ENCODE measurements around the gene ARPC1A. TPM values are rescaled to one million over a fixed set of nuclear protein-coding genes. Genes with fewer than 3 reads are reported as not detected.

Gene ARPC1A
- total and polyA plus RNA-seq, 2 of the 8 experiments (the other 6 are each of a cell fraction or from before 2014, with no cell fraction given), result 123 to 155 TPM

- Histone ChIP-seq H2AFZ (ENCODE audit: low read length) (no peak overlapping the region), H3K27me3 (replicated peaks in 1 of 4; ENCODE audit: control insufficient read depth in 3 of 4, extremely low read depth in 1 of 4, insufficient read depth in 3 of 4, low read length in 3 of 4) (no peaks in the 10 kb centered on the region), H3K4ac (replicated peaks; ENCODE audit: insufficient read length, low read depth, low read length) (no peak overlapping the region), H2BK15ac (ENCODE audit: low read length) (no peak overlapping the region), H2BK20ac (ENCODE audit: low read length) (no peak overlapping the region), H3K79me1 (ENCODE audit: low read depth, low read length) (no peaks in the 10 kb centered on the region), H3K56ac (replicated peaks; ENCODE audit: insufficient read length, low read depth, low read length) (no peak overlapping the region), H4K20me1 (replicated peaks in 1 of 2; ENCODE audit: control insufficient read depth in 1 of 2, insufficient read depth in 2 of 2, low read length in 2 of 2) (peaks cover 6 to 8% of the 10 kb centered on the region in 2 experiments), H2AK5ac (ENCODE audit: low read depth, low read length) (no peak overlapping the region), H3K4me1 (replicated peaks in 1 of 4; ENCODE audit: control insufficient read depth in 3 of 4, insufficient read depth in 4 of 4, low read length in 3 of 4) (peaks cover 2 to 12% (median 5%) of the 10 kb centered on the region in 4 experiments; a peak in 6 of 7 replicates), H3K9ac (replicated peaks in 1 of 4; ENCODE audit: extremely low read depth in 1 of 4, low read depth in 3 of 4, low read length in 3 of 4) (no peak overlapping the region), H2BK5ac (ENCODE audit: low read depth, low read length) (no peak overlapping the region), H3K4me3 (ENCODE audit: extremely low read depth in 1 of 4, insufficient read depth in 2 of 4, low read depth in 3 of 4, low read length in 4 of 4) (no peak overlapping the region), H3K14ac (ENCODE audit: insufficient read length) (no peak overlapping the region), H3K36me3 (ENCODE audit: control insufficient read depth in 2 of 4, insufficient read depth in 4 of 4, low read length in 3 of 4) (peaks cover 6 to 35% (median 17%) of the 10 kb centered on the region in 4 experiments; a peak in 7 of 8 replicates), H3K9me3 (ENCODE audit: insufficient read depth in 2 of 2, low read depth in 1 of 2, low read length in 1 of 2) (no peaks in the 10 kb centered on the region), H4K91ac (replicated peaks; ENCODE audit: insufficient read length, low read length) (no peak overlapping the region), H3K27ac (ENCODE audit: low read depth, low read length) (no peak overlapping the region), H2BK12ac (ENCODE audit: low read depth, low read length) (no peak overlapping the region), H4K5ac (ENCODE audit: insufficient read length, low read depth, low read length) (no peak overlapping the region), H3K4me2 (ENCODE audit: insufficient read depth in 1 of 2, low read depth in 2 of 2, low read length in 2 of 2) (no peak overlapping the region), H3K23ac (ENCODE audit: insufficient read length) (no peak overlapping the region), H3K18ac (ENCODE audit: extremely low read depth, low read length) (no peak overlapping the region), H2BK120ac (replicated peaks; ENCODE audit: low read depth, low read length) (no peak overlapping the region), H4K8ac (ENCODE audit: extremely low read depth, insufficient read depth, low read length) (no peak overlapping the region), H3K79me2 (ENCODE audit: control insufficient read depth in 1 of 2, insufficient read depth in 2 of 2, low read length in 2 of 2) (no peaks in the 10 kb centered on the region), H3K23me2 (ENCODE audit: low read depth, low read length) (peaks cover 4% of the 10 kb centered on the region; the same call in 1 of the 2 replicates)
- no peak for FAIRE-seq
- DNase-seq (ENCODE audit: low read depth in 1 of 2, low spot score in 2 of 2), result no peak
- WGBS, 2 experiments (ENCODE audit: extremely low coverage in 1 of 2, insufficient coverage in 1 of 2, insufficient read length in 1 of 2, insufficient replicate concordance in 2 of 2, low coverage in 1 of 2, low lambda C conversion rate in 2 of 2, missing lambda C conversion rate in 1 of 2), result 93% methylated on average over 11 of the region's 13 CpGs; no CpG with 5 or more reads in 1 of the 2 experiments
- POLR2A ChIA-PET (ENCODE audit: partially characterized antibody), result interaction anchor here (0.6 to 7.9 kb wide), 9 partner anchors 9 to 1045 kb away, joined by 3 to 150 read pairs (median 4); partner anchors contain the start of genes BUD31 and PDAP1
- CTCF ChIA-PET (ENCODE audit: partially characterized antibody), result interaction anchor here (0.6 to 7.1 kb wide), 5 partner anchors 13 to 63 kb away, joined by 3 to 40 read pairs (median 4); no protein-coding TSS in a partner anchor
Observed at GRCh38 chr7:99389772-99390171, 64.1 kb downstream of the ARPC1A start.
